A549 (cell line): Measurements from ENCODE around the gene SEL1L3.

Source experiments
- CEBPB ChIP-seq, 2 experiments: fragments of >200 bp in 1 of 2; sonication (Bioruptor Twin) in 1 of 2; formaldehyde crosslinking in 1 of 2; IDR thresholded peaks; 2 replicates each; pipeline ENCODE4 v1.6.1; 2012 to 2016
- POLR2A ChIP-seq: IDR thresholded peaks from 2 replicates; pipeline ENCODE4 v1.6.1; 2012; ENCODE audit warnings: mild to moderate bottlenecking, low read length
- TF ChIP-seq, protein P1 (sequence below): fragments of >200 bp; sonication (Bioruptor Twin); formaldehyde crosslinking; IDR thresholded peaks from 3 replicates; pipeline ENCODE4 v1.5.1; 2016

DNA sequence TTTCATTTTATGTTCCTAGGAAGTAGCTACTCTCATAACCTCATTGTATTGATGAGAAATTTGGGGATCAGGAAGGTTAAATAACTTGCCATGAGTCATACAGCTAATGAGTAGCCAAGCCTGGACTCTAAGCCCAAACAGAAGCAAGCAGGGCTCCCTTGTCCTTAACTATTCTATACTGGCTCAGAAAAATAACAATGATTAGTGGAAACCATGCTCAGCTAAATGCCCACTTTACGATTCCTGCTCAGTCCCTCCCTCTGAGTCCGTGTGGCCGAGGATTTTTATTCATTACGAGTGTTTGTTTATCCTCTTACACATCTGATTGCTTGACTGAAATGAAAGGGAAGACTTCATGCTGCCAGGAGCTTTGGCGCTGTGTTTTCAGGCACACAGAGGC is 106.3 kb downstream of the SEL1L3 start:
- TF ChIP-seq, protein P1, sequence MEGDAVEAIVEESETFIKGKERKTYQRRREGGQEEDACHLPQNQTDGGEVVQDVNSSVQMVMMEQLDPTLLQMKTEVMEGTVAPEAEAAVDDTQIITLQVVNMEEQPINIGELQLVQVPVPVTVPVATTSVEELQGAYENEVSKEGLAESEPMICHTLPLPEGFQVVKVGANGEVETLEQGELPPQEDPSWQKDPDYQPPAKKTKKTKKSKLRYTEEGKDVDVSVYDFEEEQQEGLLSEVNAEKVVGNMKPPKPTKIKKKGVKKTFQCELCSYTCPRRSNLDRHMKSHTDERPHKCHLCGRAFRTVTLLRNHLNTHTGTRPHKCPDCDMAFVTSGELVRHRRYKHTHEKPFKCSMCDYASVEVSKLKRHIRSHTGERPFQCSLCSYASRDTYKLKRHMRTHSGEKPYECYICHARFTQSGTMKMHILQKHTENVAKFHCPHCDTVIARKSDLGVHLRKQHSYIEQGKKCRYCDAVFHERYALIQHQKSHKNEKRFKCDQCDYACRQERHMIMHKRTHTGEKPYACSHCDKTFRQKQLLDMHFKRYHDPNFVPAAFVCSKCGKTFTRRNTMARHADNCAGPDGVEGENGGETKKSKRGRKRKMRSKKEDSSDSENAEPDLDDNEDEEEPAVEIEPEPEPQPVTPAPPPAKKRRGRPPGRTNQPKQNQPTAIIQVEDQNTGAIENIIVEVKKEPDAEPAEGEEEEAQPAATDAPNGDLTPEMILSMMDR, result no peak
- TF ChIP-seq CEBPB (IDR thresholded peaks at IDR 0.05) (no peak), POLR2A (no peak)
